Lower leg skin (tissue), 4 donors: ENCODE results near the gene PIK3AP1. TPM values are rescaled to one million over a fixed set of nuclear protein-coding genes. Genes with fewer than 3 reads are reported as not detected.

Experiments
- DNase-seq, 2 donors: peaks; one replicate each; pipeline ENCODE4 v3.0.0-alpha.2; 2019; ENCODE audit warnings: low spot score in 2 of 2
- H3K4me3 ChIP-seq: fragments of 200-600 bp; sonication (generic); 2 replicates; pipeline ENCODE4 v1.5.1; 2017; ENCODE audit warnings: mild to moderate bottlenecking, low read depth; ENCODE audit not compliant: poor library complexity, severe bottlenecking
- POLR2A ChIP-seq, 2 donors: fragments of 450-650 bp; IDR thresholded peaks; one replicate each; pipeline ENCODE4 v1.6.1; 2016 to 2017; ENCODE audit warnings: antibody characterized with exemption in 2 of 2, mild to moderate bottlenecking in 1 of 2, moderate library complexity in 1 of 2
- WGBS, 2 donors: methylation state at CpG; one replicate each; pipeline ENCODE4 v1.1.5; 2018; 5-methylcytosine and 5-hydroxymethylcytosine counted together
- intact Hi-C: fragments of 100-400 bp; cut with DNase I; formaldehyde crosslinking; loops from one replicate; pipeline ENCODE4 v1.15.0; 2023; ENCODE audit warnings: low total_unique reads
- total RNA-seq, 4 donors: library from RNA; depleted of rRNA; stranded (reverse); fragments of >200 nt; gene quantifications; one replicate each; pipeline ENCODE4 v1.1.0, GENCODE V29; 2016
- TF ChIP-seq, protein P1 (sequence below), 3 donors: fragments of 450-650 bp; IDR thresholded peaks; one replicate each; pipeline ENCODE4 v1.5.1; 2016; ENCODE audit warnings: antibody characterized with exemption in 3 of 3, mild to moderate bottlenecking in 3 of 3, moderate library complexity in 2 of 3

The PIK3AP1 gene
- total RNA-seq, 4 donors from 2014 or later, result 2.2 to 5.4 (median 3.5) TPM

DNA sequence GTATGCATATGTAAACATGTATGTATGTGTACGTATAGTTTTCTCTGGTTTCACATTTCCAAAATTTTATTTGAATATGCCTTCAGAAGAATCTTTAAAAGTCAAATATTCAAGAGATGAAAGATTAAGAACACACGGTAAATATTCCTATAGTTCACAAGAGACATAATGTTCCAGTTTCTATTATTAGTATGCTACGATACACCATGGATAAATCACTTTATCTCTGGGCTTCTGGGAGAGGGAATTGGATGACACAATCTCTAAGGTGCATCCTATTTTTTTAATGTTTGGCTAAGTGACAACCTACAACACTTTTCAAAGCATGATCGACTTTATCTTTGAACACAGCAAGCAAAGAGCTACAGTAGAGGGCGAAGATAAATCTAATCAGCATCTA, 147.3 kb downstream of the PIK3AP1 start:
- 84 to 87% methylated on average over 5 of the region's 5 CpGs for WGBS, 2 donors
- no peak overlapping the region for H3K4me3 ChIP-seq
- intact Hi-C loops, result no loop called here
- no peak for DNase-seq
- TF ChIP-seq POLR2A (IDR thresholded peaks at IDR 0.05), result no peak
- TF ChIP-seq, protein P1, sequence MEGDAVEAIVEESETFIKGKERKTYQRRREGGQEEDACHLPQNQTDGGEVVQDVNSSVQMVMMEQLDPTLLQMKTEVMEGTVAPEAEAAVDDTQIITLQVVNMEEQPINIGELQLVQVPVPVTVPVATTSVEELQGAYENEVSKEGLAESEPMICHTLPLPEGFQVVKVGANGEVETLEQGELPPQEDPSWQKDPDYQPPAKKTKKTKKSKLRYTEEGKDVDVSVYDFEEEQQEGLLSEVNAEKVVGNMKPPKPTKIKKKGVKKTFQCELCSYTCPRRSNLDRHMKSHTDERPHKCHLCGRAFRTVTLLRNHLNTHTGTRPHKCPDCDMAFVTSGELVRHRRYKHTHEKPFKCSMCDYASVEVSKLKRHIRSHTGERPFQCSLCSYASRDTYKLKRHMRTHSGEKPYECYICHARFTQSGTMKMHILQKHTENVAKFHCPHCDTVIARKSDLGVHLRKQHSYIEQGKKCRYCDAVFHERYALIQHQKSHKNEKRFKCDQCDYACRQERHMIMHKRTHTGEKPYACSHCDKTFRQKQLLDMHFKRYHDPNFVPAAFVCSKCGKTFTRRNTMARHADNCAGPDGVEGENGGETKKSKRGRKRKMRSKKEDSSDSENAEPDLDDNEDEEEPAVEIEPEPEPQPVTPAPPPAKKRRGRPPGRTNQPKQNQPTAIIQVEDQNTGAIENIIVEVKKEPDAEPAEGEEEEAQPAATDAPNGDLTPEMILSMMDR (IDR thresholded peaks at IDR 0.05), result no peak

DNA sequence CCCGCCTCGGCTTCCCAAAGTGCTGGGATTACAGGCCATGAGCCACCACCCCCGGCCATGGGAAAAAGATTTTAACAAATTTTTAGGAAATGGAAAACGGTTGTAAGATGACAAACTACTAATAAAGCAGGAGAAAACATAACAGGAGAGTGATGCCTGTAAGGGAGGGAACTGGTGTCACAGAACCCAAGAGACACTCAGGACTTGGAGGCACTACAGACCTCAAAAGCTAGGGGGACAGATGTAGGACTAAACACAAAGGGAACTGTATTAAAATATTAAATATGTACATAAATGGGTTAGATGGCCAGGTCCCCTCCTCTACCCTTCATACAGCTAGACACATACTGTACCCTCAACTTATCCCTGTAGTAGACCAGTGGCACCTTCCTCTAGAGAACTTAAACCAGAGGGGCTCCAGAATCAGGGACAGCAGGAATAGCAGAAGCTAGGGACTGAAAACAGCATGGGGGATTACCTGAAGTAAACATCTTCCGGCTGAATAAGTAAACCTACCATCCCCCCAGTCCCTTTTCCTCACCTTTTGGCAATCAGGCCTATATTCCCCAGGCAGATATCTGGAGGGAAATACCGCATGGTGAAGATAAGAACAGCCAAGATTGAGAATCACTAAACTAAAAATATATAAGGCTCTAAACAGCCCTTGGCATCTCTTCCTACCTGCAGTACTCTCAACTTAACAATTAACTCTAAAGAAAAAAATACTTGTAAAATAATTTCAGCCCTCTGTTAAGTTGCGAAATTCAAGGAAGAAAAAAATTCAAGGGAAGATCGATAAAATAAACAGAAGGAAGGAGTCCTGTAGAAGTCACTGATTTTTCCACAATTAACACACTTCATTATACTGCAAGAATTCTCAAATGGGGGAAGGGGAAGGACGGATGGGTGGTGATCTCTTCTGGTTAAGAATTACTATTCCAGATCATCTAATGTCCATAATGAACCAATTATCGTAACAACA, 149.0 kb downstream of the PIK3AP1 start:
- WGBS, 2 donors, result 85 to 86% methylated on average over 10 of the region's 10 CpGs
- H3K4me3 ChIP-seq, result no peak overlapping the region
- no peak for DNase-seq
- intact Hi-C loops, result no loop called here
- TF ChIP-seq POLR2A (IDR thresholded peaks at IDR 0.05), result no peak
- TF ChIP-seq, protein P1 (IDR thresholded peaks at IDR 0.05), result no peak

DNA sequence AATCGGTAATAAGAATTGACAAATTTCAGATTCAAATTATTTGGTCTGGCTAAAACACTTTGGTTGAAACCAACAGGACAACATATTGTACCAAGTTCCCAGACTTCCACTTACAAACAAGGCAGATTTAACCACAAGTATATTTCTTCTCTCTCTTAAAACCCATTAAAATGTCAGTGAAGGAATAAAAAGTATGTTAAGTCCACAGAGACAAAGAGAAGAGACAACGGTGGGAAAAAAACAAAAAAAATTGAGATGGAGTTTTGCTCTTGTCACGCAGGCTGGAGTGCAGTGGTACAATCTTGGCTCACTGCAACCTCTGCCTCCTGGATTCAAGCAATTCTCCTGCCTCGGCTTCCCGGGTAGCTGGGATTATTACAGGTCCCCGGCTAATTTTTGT, 149.8 kb downstream of the PIK3AP1 start:
- DNase-seq, result no peak
- intact Hi-C loops, result no loop called here
- 85 to 88% methylated on average over 6 of the region's 6 CpGs for WGBS, 2 donors

DNA sequence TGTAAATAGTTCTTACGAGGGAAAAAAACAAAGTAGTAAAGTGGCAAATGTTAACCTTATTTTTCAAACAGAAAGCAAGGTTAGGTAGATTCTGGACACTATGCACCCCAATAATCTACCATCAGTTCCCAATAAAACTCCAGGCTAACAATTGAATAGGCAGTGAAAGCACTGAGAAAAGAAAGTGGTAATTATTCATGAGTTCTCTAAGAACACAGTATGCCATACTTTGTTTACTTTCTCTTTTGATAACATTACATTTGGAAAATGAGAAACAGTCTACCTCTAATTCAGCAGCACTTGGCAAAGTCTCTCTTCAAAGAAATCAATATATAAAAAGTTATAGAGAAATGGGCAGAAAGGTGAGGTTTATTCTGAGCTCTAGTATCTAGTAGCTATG, 151.9 kb downstream of the PIK3AP1 start:
- no peak for TF ChIP-seq POLR2A (IDR thresholded peaks at IDR 0.05)
- TF ChIP-seq, protein P1 (IDR thresholded peaks at IDR 0.05), result no peak
- 90 to 94% methylated on average over 1 of the region's 1 CpG for WGBS, 2 donors

More for the DNA sequence above, 149.8 kb downstream of the PIK3AP1 start:
- TF ChIP-seq POLR2A (IDR thresholded peaks at IDR 0.05), result no peak
- TF ChIP-seq, protein P1 (IDR thresholded peaks at IDR 0.05), result no peak
- no peak overlapping the region for H3K4me3 ChIP-seq

DNA sequence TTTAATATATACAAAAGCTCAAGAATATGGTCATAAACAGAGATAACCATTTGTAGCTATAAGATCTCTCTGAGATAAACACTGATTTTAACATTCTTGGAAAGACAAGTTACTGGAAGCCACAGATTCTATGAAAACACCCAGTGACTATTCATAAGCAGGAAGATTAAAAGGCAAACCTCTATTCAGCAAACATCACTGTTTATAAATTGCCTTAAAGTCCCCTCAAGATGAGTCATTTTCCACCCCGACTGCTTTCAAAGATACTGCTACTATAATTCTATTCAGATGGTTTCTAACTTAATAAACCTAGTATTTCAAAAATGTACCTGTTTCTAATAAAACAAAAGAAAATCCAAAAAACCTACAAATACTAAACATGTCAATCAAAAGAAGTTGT, 154.5 kb downstream of the PIK3AP1 start:
- intact Hi-C loops, result no loop called here
- WGBS, 2 donors, result 27 to 33% methylated on average over 1 of the region's 1 CpG
- DNase-seq, result no peak

More for the DNA sequence above, 151.9 kb downstream of the PIK3AP1 start:
- intact Hi-C loops, result no loop called here
- DNase-seq, result no peak
- H3K4me3 ChIP-seq, result no peak overlapping the region

More for the DNA sequence above, 154.5 kb downstream of the PIK3AP1 start:
- TF ChIP-seq POLR2A (IDR thresholded peaks at IDR 0.05), result no peak
- TF ChIP-seq, protein P1 (IDR thresholded peaks at IDR 0.05), result no peak
- H3K4me3 ChIP-seq, result no peak overlapping the region
